Stimulated activated CD4-positive, alpha-beta T cell treated with anti-CD3 and anti-CD28 coated beads, Interleukin-4, amount 100 ng/mL, for 1 hour (primary cell): ENCODE results near the gene FKBP15.
"Not testable (repeated sequence)": the region's sequence is repeated elsewhere in the genome, so short reads cannot be mapped to it uniquely, and the experiment has no call there.

Experiments used
- DNase-seq: peaks from one replicate; pipeline ENCODE4 v3.0.0-alpha.2; 2020

FKBP15 gene, protein sequence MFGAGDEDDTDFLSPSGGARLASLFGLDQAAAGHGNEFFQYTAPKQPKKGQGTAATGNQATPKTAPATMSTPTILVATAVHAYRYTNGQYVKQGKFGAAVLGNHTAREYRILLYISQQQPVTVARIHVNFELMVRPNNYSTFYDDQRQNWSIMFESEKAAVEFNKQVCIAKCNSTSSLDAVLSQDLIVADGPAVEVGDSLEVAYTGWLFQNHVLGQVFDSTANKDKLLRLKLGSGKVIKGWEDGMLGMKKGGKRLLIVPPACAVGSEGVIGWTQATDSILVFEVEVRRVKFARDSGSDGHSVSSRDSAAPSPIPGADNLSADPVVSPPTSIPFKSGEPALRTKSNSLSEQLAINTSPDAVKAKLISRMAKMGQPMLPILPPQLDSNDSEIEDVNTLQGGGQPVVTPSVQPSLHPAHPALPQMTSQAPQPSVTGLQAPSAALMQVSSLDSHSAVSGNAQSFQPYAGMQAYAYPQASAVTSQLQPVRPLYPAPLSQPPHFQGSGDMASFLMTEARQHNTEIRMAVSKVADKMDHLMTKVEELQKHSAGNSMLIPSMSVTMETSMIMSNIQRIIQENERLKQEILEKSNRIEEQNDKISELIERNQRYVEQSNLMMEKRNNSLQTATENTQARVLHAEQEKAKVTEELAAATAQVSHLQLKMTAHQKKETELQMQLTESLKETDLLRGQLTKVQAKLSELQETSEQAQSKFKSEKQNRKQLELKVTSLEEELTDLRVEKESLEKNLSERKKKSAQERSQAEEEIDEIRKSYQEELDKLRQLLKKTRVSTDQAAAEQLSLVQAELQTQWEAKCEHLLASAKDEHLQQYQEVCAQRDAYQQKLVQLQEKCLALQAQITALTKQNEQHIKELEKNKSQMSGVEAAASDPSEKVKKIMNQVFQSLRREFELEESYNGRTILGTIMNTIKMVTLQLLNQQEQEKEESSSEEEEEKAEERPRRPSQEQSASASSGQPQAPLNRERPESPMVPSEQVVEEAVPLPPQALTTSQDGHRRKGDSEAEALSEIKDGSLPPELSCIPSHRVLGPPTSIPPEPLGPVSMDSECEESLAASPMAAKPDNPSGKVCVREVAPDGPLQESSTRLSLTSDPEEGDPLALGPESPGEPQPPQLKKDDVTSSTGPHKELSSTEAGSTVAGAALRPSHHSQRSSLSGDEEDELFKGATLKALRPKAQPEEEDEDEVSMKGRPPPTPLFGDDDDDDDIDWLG

DNA sequence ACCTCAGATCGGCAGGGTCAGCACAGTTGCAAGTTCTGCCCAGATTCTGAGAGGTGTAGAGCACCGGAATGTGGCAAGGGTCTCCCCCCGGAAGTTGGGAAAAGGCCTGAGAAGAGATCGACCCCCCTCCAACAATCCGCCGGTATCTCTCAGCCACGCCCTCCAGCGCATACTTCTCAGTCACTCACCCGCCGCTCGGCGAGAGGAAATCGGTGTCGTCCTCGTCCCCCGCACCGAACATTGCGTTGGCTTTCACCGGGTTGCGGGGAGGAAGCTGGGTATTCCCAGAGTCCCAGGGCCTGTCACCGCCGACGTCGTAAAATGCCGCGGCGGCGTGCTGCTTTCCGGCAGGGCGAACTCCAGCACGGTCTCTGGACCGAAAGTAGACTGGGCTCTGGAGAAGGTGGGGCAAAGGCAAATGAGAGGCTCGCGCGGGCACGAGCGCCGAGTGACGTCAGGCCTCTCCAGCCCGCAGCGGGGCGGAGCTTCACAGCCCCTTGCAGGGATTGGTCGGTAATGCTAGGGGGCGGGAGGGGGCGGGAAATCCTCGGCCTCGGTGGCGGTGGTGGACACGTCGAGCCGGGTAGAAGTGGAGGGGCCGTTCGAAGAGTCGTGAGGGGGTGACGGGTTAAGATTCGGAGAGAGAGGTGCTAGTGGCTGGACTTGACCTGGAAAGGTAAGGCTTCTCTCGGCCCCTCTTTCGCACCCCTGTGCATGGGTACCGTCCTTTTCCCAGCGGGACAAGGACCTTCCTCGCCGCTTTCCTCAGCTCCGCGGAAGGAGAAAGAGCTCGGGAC is at the start of gene FKBP15, which contains the start of gene SLC31A1:
TSS of gene FKBP15 (minus strand) at position 275 of the 797 bp plus-strand sequence. CDS start at position 241, 34 bp downstream.
TSS of gene SLC31A1 (plus strand) at position 542 of the 797 bp plus-strand sequence. CDS start 34,605 bp downstream, outside the sequence.
- DNase-seq: peak; percentile 96

DNA sequence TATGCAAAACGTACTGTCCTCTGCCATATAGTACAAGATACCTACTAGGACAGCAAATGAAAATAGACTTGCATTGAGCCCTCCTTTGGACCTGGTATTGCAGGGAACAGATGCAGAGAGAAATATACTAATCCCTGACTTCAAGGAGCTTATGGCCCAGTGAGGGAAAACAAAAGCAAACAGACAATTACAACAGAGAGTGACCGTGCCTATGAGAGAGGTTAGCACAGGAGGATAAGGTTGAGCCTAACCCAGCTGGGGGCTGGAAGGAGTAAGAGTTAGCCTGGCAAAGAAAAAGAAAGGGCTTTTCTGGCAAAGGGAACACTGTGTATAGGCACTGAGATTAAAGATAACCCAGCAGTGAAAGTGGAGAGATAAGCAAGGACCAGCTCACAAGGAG is 48.8 kb upstream of the FKBP15 start:
- no peak for DNase-seq

DNA sequence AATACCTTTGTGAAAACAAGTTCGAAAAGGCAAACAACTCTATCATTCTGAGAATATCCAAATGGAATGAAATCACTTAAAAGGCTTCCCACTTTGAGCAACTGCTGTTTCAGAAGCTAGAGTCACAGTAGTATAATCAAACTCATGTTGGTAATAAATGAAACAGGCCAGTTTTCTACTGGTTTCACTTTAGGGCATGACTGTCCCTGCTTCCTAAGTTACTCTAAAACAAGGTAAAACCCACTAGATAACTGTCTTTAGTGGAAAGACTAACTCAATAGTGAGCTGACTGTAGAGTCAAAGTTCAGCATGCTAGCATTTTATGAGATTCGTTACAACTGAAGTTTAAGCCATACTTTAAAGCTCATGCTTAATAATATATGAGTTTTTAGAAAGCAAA is 48.3 kb upstream of the FKBP15 start:
- DNase-seq: no peak

DNA sequence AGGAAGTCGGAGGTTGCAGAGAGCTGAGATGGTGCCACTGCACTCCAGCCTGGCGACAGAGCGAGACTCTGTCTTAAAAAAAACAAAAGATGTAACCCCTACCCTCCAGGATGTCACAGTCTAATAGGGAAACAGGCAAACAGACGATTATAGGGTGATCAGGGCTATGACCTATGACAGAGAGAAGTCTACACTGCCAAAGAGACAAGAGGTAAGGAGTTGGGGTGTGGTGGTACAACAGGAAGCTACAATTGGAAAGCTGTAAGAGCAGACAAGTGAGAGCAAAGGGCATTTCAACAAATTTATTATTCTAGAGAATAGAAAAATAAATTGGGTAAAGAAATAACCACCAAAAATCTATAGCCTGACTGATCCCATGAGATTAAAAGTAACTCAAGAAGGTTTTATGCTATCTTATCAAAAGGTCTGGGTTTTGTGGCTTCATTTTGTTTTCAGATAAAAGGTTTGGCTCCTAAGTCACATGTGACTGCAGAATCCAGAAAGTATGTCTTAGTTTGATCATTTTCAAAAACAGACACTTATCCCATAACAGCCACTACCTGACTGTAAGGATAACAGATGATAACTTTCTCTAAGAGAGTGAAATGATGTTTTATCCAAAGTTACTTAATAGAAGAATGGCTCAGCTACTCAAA is 47.0 kb upstream of the FKBP15 start:
- DNase-seq: no peak

DNA sequence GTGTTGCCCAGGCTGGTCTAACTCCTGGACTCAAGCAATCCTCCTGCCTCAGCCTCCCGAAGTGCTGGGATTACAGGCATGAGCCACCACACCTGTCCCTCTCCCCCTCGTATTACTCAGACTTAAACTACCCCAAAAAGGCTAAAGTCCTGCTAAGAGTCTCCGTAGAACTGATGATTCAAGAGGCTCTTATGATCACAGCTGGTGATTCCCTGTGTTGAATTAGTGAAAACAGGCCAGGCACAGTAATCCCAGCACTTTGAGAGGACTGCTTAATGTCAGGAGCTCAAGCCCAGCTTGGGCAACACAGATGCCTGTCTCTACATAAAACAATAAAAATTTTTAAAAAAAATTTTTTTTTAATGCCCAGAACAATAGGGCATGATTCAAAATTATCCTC is 45.1 kb upstream of the FKBP15 start:
- no peak for DNase-seq

DNA sequence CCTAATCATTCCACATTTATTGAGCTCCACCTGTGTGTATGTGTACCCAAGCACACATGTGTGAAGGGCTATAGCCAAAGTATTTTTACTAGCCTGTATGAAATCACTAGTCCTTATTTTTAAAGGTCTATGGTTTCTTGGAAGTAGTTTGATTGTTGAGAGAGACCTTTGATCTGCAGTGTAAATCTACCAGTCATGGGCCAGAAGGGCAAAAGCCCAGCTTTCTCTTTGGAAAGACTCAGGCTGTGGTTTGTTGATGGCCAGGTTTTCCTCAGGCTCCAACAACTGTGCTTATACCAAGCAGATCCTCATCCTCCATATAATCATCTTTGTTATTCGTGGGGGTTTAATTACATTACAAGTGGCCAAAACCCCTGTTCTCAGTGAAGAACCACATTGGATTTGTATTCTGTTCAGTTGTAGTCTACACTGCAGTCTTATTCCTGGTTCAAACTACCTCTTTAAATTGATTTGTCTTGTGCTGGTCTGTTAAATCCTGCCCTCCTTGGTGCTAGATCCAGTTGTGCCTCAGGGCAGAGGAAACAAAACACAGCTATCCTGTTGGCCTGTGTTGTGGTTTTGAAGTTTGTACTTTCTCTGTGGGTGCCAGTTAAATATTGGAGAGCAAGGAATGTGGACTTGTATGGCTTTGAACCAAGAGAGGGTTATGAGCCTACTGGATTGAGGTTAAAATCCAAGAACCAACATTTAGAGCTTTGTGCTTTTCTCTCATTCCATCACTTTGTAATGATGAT is 41.0 kb upstream of the FKBP15 start:
- DNase-seq: no peak

DNA sequence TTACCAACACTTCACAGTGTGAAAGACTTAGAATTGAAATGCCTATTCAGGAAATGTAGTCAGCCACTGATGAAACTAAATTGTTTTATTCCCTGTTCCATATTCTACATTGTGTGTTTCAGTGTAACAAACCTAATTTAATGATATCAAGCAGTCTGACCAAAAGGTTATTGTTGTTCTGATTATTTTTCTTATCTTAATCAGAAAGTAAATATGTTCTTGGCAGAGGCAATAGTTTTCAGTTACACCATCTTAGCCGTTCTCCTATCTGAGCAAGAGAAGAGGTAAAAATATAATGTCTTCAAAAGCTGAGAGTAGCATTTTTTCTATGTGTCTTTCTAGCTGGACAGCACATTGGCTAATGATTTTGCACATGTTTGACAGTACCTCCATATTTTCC is 37.2 kb upstream of the FKBP15 start:
- DNase-seq: no peak

DNA sequence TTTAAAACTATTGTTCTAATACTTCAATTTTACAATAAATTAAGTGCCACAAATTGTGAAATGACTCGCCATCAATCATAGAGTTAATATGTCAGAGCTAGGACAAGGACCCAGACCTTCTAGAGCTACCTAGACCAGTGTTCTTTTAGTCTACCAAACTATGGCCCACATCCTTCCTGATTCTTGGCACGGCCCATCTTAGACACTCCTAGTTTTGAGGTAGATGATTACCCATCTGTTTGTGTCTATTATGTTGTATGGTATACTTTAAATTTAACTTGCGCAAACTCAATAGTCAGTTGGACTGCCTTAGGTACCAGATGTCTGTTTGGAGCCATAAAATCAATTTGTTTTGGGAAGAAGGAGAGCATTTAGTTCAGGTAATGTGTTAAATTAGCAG is 36.8 kb upstream of the FKBP15 start:
- no peak for DNase-seq

DNA sequence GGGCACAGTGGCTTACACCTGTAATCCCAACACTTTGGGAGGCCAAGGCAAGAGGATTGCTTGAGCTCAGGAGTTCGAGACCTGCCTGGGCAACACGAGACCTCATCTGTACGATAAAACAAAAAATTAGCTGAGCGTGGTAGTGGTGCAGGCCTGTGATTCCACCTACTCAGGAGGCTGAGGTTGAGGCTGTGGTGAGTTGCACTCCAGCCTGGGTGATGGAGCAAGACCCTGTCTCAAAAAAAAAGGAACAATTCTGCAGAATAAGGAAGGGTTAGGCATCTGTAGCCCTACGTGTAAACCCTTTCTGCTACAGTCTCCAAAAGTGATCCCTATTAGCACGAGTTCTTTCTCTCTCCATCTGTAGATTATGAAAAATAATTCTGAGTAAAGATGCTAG is 34.4 kb upstream of the FKBP15 start:
- DNase-seq: no peak

DNA sequence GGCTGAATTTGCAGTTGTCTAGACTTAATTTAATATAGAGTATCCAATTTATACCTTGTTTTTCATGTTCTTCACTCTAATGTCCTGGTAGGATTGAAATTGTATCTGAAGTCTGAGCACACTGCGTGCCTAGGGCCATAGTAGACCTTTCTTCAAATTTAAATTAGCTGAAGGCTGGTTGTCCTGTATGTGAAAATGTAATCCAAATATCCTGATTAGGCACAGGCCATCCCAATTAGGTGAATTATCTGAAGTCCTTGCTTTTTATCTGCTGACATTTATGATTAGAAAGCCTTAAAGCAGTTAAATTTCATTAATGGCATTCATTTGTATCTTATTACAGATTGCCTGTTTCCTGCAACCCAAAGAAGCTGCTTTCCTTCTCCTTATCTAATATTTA is 33.9 kb upstream of the FKBP15 start:
- DNase-seq: no peak

DNA sequence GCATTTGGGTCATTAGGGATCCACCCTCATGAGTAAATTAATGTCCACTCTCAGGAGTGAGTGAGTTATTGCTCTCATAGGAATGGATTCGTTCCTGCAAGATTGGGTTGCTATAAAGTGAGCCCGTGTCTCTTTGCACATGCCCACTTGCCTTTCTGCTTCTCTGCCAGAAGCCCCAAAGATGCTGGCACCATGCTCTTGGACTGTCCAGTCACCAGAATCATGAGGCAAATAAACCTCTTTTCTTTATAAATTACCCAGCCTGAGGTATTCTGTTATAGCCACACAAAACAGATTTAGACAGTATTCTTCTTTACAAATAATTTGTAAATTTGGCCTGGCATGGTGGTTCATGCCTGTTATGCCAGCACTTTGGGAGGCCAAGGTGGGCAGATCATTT is 29.7 kb upstream of the FKBP15 start:
- no peak for DNase-seq

DNA sequence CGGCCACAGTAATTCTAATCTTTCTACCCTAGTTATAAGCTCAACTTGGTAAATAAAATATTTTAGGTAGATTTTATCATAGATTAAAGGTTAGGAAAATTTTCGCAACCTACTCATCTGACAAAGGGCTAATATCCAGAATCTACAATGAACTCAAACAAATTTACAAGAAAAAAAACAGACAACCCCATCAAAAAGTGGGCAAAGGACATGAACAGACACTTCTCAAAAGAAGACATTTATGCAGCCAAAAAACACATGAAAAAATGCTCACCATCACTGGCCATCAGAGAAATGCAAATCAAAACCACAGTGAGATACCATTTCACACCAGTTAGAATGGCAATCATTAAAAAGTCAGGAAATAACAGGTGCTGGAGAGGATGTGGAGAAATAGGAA is 28.6 kb upstream of the FKBP15 start:
- not testable (repeated sequence) for DNase-seq

DNA sequence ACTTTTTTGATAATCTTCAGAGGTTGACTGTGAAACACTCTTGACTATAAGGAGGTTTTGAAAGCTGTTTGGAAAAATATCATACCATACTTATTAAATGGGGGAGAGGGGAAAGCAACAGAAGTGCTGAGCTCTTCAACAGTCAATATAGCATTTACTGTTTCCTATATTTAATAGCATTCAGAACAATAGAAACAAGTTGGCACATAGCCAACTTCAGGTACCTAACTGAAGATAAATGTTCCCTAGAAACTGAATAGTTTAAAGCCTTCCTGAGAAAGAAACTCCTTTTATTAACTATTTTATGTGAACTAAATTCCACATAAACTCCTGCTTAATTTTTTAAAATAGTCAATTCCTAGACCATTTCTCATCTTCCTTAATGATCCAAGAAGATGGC is 26.6 kb upstream of the FKBP15 start:
- no peak for DNase-seq

DNA sequence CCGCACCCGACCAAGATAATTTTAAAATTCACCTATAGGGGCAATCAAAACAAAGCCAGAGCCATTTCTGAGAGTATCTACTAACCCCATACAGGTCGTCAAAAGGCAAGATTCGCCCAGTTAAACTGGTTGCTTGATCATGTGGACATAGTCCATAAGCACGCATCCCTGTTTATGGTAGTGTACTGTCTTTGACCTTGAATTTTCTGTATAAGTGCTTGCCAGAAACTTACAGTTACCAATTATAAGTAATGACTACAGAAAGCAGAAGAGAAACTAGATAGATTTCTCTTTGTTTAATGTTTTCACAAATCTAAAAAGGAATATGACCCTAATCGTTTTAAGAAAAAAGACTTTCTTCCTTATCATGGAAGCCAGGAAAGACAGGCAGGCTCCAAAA is 25.9 kb upstream of the FKBP15 start:
- DNase-seq: no peak

DNA sequence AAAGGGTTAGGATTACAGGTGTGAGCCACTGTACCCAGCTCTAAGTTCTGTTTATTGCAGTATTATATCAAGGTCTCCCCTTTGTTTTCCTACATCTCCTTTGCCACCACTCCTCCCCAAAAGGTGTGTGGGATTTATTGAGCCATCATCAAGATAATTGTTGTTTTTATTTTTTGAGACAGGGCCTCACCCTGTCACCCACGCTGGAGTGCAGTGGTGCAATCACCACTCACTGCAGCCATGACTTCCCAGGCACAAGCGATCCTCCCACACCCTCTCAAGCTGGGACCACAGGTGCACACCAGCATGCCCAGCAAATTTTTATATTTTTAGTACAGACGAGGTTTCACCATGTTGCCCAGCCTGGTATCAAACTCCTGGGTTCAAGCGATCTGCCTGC is 24.8 kb upstream of the FKBP15 start:
- DNase-seq: no peak

DNA sequence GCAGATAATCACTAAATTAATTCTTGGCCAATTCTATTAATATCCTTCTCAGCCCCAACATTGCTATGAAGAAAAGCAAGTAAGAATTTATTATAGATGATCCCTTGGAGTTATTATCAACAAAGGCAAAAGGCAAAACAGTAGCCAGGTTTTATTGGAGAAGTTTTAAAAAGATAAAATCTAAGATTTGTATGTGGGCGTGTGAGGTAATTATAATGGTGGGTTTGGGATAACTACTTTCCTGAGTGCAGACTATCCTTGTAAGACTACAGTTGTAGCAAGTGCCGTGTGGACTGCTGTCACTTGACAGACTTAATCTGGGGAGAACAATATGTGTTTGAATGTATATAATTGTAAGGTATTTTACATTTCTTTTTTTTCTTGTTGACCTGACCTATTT is 23.5 kb upstream of the FKBP15 start:
- DNase-seq: no peak

DNA sequence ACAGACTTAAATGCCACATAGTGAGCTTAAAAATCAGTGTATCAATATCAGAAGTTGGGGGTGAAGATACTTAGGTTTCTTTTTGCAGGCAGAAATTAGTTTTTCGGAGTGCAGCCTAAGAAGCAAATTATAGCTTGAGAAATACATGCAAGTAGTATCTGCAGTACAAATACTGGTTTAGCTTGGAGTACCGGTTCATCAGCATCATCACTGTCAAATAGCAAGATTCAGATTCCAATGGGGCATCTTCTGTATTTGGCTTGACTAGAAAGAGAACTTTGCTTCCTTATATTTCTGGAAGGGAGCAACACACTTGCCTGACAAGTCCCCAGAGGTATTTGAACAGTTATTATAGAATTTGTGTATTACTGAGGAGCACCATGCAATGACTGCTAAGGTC is 20.1 kb upstream of the FKBP15 start:
- DNase-seq: no peak

DNA sequence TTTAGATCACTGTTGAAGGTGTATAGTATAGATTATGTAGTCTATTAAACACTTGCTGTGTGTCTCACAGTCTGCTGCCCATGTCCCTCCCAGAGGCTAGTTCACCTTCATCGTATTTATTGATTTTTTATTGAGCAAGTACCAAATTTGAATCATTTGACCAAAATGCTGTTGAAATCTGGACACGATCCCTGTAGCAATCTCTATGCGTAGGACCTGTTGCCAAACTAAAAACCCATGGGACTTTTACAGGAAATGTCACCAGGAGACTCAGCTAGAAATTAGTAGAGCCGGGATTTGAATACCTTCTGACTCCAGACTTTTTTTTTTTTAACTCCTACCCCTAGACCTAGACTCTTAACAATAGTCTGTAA is 17.8 kb upstream of the FKBP15 start:
- no peak for DNase-seq

DNA sequence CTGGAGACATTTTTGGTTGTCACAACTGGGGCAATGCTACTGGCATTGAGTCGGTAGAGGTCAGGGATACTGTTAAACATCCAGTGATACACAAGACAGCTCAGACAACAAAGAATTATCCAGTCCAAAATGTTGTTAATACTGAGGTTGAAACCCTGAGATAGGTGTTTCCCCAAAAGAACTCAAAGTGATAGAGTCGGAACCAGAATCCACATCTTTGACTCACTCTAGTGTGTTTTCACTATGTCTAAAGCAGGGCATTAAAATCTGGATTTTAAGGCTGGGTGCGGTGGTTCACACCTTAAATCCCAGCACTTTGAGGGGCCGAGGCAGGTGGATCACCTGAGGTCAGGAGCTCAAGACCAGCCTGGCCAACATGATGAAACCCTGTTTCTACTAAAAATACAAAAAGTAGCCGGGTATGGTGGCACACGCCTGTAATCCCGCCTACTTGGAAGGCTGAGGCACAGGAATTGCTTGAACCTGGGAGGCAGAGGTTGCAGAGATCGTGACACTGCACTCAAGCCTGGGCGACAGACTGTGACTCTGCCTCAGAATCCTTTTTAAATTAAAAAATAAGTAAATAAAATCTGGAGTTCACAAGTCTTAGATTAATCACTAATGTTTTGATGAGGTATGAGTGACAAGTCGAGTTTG is 17.3 kb upstream of the FKBP15 start:
- no peak for DNase-seq

DNA sequence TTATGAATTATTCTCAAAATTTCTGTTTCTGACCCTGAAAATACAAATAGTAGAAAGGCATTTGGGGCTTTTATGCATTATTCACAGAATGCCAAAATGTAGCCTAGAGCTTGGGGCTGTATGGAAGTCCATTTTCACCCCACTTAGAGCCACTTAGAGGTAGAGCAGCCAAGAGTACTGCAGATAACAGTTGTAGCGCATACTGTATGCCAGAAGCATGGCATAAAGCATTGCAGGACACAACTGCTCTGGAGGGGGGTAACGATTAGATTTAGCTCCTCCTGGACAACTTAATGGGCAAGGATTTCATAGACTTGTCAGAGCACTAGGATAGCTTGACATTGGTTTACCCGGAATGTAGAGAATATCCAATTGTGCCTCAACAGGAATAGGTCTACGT is 15.9 kb upstream of the FKBP15 start:
- no peak for DNase-seq
